ENCODE measurements around the gene STAC. TPM values are rescaled to one million over a fixed set of nuclear protein-coding genes. Genes with fewer than 3 reads are reported as not detected.

STAC gene
- polyA plus RNA-seq, 4 donors = 0.52 to 1.1 TPM; not detected in 2

GRCh38 chr3:36401056-36401455 lies 20.8 kb downstream of the STAC start:
- 68 to 80% (median 76%) methylated on average over 1 of the region's 1 CpG for WGBS, 3 donors
- no peaks in the 10 kb centered on the region for H3K9me3 ChIP-seq (ENCODE audit: control insufficient read depth in 2 of 2, insufficient read depth in 1 of 2, low read depth in 1 of 2, low read length in 1 of 2)
- no peaks in the 10 kb centered on the region for H3K4me1 ChIP-seq (ENCODE audit: control insufficient read depth in 3 of 3, insufficient read depth in 2 of 3, low read depth in 1 of 3, low read length in 2 of 3)
- H3K4me3 ChIP-seq (ENCODE audit: low read depth in 1 of 3, low read length in 3 of 3) = no peak overlapping the region
- no peaks in the 10 kb centered on the region for H3K36me3 ChIP-seq (ENCODE audit: control insufficient read depth in 3 of 3, insufficient read depth in 2 of 3, low read depth in 1 of 3, low read length in 3 of 3)
- DNase-seq (no peak), FAIRE-seq (no peak)
- no peaks in the 10 kb centered on the region for H3K27me3 ChIP-seq (ENCODE audit: control insufficient read depth in 3 of 3, insufficient read depth in 3 of 3, low read length in 3 of 3)
- no peak overlapping the region for H3K27ac ChIP-seq (ENCODE audit: low read depth in 1 of 3, low read length in 2 of 3)

- FAIRE-seq (no peak), DNase-seq (no peak)
- H3K36me3 ChIP-seq (ENCODE audit: control insufficient read depth in 3 of 3, insufficient read depth in 2 of 3, low read depth in 1 of 3, low read length in 3 of 3) = no peaks in the 10 kb centered on the region
These were observed 23.4 kb downstream of the STAC start for GRCh38 chr3:36403661-36404060.

DNA sequence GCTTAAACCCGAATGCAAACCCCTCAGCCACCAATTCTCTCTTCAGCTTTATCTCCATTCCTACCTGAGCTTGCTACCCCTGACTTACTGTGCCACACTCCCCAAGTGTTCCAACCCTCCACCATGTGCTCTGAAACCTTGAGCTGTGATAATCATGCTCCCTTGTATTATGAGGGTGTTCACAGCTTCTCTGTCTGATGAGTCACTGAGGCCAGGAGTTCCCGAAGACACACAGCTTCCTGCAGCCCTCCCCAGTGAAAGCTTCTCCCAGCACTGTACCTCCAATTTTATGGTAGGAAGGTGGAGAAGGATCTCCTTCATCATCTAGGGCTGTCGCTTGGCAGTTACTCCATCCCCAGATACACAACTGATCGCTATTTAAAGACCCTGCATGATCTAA lies 24.9 kb downstream of the STAC start:
- no peak for DNase-seq
- Histone ChIP-seq H3K27me3 (ENCODE audit: control insufficient read depth in 3 of 3, insufficient read depth in 3 of 3, low read length in 3 of 3) (no peaks in the 10 kb centered on the region), H3K9me3 (ENCODE audit: control insufficient read depth in 2 of 2, insufficient read depth in 1 of 2, low read depth in 1 of 2, low read length in 1 of 2) (no peaks in the 10 kb centered on the region), H3K27ac (ENCODE audit: low read depth in 1 of 3, low read length in 2 of 3) (no peak overlapping the region), H3K36me3 (ENCODE audit: control insufficient read depth in 3 of 3, insufficient read depth in 2 of 3, low read depth in 1 of 3, low read length in 3 of 3) (no peaks in the 10 kb centered on the region), H3K4me1 (ENCODE audit: control insufficient read depth in 3 of 3, insufficient read depth in 2 of 3, low read depth in 1 of 3, low read length in 2 of 3) (no peaks in the 10 kb centered on the region), H3K4me3 (ENCODE audit: low read depth in 1 of 3, low read length in 3 of 3) (no peak overlapping the region)
- 78 to 86% (median 78%) methylated on average over 4 of the region's 4 CpGs for WGBS, 3 donors
- no peak for FAIRE-seq

More at GRCh38 chr3:36403661-36404060, 23.4 kb downstream of the STAC start:
- Histone ChIP-seq H3K27me3 (ENCODE audit: control insufficient read depth in 3 of 3, insufficient read depth in 3 of 3, low read length in 3 of 3) (no peaks in the 10 kb centered on the region), H3K4me1 (ENCODE audit: control insufficient read depth in 3 of 3, insufficient read depth in 2 of 3, low read depth in 1 of 3, low read length in 2 of 3) (no peaks in the 10 kb centered on the region), H3K9me3 (ENCODE audit: control insufficient read depth in 2 of 2, insufficient read depth in 1 of 2, low read depth in 1 of 2, low read length in 1 of 2) (no peaks in the 10 kb centered on the region), H3K4me3 (ENCODE audit: low read depth in 1 of 3, low read length in 3 of 3) (no peak overlapping the region), H3K27ac (ENCODE audit: low read depth in 1 of 3, low read length in 2 of 3) (no peak overlapping the region)

DNA sequence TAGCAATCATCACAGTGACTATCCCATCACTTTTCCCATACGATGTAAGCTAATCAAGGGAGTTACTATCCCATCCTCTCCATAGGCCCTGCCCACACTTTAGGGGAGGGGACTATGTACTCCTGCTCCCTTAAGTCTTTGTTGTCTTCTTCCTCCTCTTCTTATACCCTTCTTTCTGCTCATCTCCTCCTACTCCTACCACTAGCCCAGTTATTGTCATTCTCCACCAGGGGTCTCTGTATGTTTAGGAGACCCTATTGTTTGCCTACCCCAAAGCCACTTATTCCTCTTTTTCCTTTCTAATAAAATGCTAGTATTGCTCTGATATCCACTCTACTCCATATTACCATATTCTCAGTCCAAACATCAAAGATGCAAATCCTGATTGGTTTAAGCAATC lies 27.8 kb downstream of the STAC start:
- FAIRE-seq (no peak), DNase-seq (no peak)
- H3K4me3 ChIP-seq (ENCODE audit: low read depth in 1 of 3, low read length in 3 of 3) = no peak overlapping the region
- no peaks in the 10 kb centered on the region for H3K36me3 ChIP-seq (ENCODE audit: control insufficient read depth in 3 of 3, insufficient read depth in 2 of 3, low read depth in 1 of 3, low read length in 3 of 3)
- H3K9me3 ChIP-seq (ENCODE audit: control insufficient read depth in 2 of 2, insufficient read depth in 1 of 2, low read depth in 1 of 2, low read length in 1 of 2) = no peaks in the 10 kb centered on the region
- 57 to 85% (median 65%) methylated on average over 1 of the region's 1 CpG for WGBS, 3 donors
- no peaks in the 10 kb centered on the region for H3K4me1 ChIP-seq (ENCODE audit: control insufficient read depth in 3 of 3, insufficient read depth in 2 of 3, low read depth in 1 of 3, low read length in 2 of 3)
- no peaks in the 10 kb centered on the region for H3K27me3 ChIP-seq (ENCODE audit: control insufficient read depth in 3 of 3, insufficient read depth in 3 of 3, low read length in 3 of 3)
- no peak overlapping the region for H3K27ac ChIP-seq (ENCODE audit: low read depth in 1 of 3, low read length in 2 of 3)

- FAIRE-seq = no peak
- Histone ChIP-seq H3K36me3 (ENCODE audit: control insufficient read depth in 3 of 3, insufficient read depth in 2 of 3, low read depth in 1 of 3, low read length in 3 of 3) (no peaks in the 10 kb centered on the region), H3K9me3 (ENCODE audit: control insufficient read depth in 2 of 2, insufficient read depth in 1 of 2, low read depth in 1 of 2, low read length in 1 of 2) (no peaks in the 10 kb centered on the region), H3K4me3 (ENCODE audit: low read depth in 1 of 3, low read length in 3 of 3) (no peak overlapping the region), H3K27ac (ENCODE audit: low read depth in 1 of 3, low read length in 2 of 3) (no peak overlapping the region), H3K27me3 (ENCODE audit: control insufficient read depth in 3 of 3, insufficient read depth in 3 of 3, low read length in 3 of 3) (no peaks in the 10 kb centered on the region), H3K4me1 (ENCODE audit: control insufficient read depth in 3 of 3, insufficient read depth in 2 of 3, low read depth in 1 of 3, low read length in 2 of 3) (no peaks in the 10 kb centered on the region)
- no peak for DNase-seq
- 78 to 87% (median 86%) methylated on average over 2 of the region's 2 CpGs for WGBS, 3 donors
These were observed 29.6 kb downstream of the STAC start for GRCh38 chr3:36409862-36410261.

DNA sequence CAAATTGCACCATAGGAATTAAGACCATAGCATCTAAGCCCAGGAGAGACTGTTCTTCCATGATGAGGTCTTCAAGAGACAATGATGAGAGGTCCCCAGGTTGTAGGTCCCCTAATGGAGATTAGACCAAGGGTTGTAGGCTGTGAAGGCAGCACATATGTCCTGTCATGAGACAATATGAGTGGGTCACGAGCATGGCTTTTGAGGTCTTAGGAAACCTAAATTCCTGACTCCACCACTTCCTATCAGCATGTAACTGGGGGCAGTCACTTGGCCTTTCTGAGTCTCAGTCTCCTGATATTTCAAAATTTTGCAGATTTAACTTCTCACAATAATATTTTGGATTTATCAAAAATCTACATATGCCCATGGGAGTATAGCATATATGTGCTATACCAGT lies 31.3 kb downstream of the STAC start:
- WGBS, 3 donors = 43 to 71% (median 60%) methylated on average over 1 of the region's 1 CpG
- Histone ChIP-seq H3K27ac (ENCODE audit: low read depth in 1 of 3, low read length in 2 of 3) (no peak overlapping the region), H3K4me3 (ENCODE audit: low read depth in 1 of 3, low read length in 3 of 3) (no peak overlapping the region), H3K9me3 (ENCODE audit: control insufficient read depth in 2 of 2, insufficient read depth in 1 of 2, low read depth in 1 of 2, low read length in 1 of 2) (peaks cover 0 to 12% of the 10 kb centered on the region in 2 donors), H3K4me1 (ENCODE audit: control insufficient read depth in 3 of 3, insufficient read depth in 2 of 3, low read depth in 1 of 3, low read length in 2 of 3) (no peaks in the 10 kb centered on the region), H3K36me3 (ENCODE audit: control insufficient read depth in 3 of 3, insufficient read depth in 2 of 3, low read depth in 1 of 3, low read length in 3 of 3) (no peaks in the 10 kb centered on the region), H3K27me3 (ENCODE audit: control insufficient read depth in 3 of 3, insufficient read depth in 3 of 3, low read length in 3 of 3) (no peaks in the 10 kb centered on the region)
- FAIRE-seq (no peak), DNase-seq (no peak)

DNA sequence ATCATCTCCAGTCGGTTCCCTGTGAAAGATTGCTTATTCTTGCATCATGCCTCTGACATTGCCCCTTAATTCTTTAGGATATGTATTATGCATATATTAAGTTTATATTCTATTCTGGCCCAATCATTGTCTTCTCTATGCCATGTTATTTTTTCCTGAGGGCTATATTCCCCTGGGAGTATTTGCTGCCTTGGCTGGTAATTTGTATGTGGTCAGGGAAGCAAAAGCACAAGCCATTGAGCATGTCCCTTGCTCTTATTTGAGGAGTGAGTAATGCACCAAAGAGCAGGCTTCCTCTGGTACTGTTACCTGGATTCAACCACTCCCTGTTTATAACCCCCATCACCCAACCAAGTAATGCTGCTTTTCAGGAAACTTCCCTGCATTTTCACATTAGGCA lies 36.3 kb downstream of the STAC start:
- H3K36me3 ChIP-seq (ENCODE audit: control insufficient read depth in 3 of 3, insufficient read depth in 2 of 3, low read depth in 1 of 3, low read length in 3 of 3) = no peaks in the 10 kb centered on the region
- WGBS, 3 donors = 0 to 85% (median 82%) methylated on average over 1 of the region's 1 CpG
- no peaks in the 10 kb centered on the region for H3K4me1 ChIP-seq (ENCODE audit: control insufficient read depth in 3 of 3, insufficient read depth in 2 of 3, low read depth in 1 of 3, low read length in 2 of 3)
- DNase-seq (no peak), FAIRE-seq (no peak)
- H3K27me3 ChIP-seq (ENCODE audit: control insufficient read depth in 3 of 3, insufficient read depth in 3 of 3, low read length in 3 of 3) = no peaks in the 10 kb centered on the region
- no peak overlapping the region for H3K4me3 ChIP-seq (ENCODE audit: low read depth in 1 of 3, low read length in 3 of 3)
- no peak overlapping the region for H3K27ac ChIP-seq (ENCODE audit: low read depth in 1 of 3, low read length in 2 of 3)
- peaks cover 0 to 14% of the 10 kb centered on the region in 2 donors for H3K9me3 ChIP-seq (ENCODE audit: control insufficient read depth in 2 of 2, insufficient read depth in 1 of 2, low read depth in 1 of 2, low read length in 1 of 2)

DNA sequence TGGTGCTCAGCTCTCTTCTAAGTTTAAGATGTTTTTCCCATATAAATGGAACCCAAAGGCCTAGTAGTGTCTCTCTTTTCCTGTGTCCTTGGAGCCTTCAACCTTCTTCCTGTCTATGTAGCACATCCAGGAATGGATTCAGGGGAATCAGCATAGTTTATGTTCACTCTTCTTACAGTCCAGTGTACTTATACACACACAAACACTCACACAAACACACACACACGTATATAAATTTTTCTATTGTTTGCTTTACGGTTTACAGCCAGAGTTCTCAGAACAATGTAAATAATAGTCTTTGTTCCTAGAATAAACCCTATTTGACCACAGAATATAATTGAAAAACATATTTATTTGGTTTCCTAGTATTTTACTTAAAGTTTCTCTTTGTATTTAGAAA lies 36.9 kb downstream of the STAC start:
- DNase-seq (no peak), FAIRE-seq (no peak)
- Histone ChIP-seq H3K27me3 (ENCODE audit: control insufficient read depth in 3 of 3, insufficient read depth in 3 of 3, low read length in 3 of 3) (no peaks in the 10 kb centered on the region), H3K36me3 (ENCODE audit: control insufficient read depth in 3 of 3, insufficient read depth in 2 of 3, low read depth in 1 of 3, low read length in 3 of 3) (no peaks in the 10 kb centered on the region), H3K9me3 (ENCODE audit: control insufficient read depth in 2 of 2, insufficient read depth in 1 of 2, low read depth in 1 of 2, low read length in 1 of 2) (peaks cover 0 to 14% of the 10 kb centered on the region in 2 donors), H3K27ac (ENCODE audit: low read depth in 1 of 3, low read length in 2 of 3) (no peak overlapping the region), H3K4me1 (ENCODE audit: control insufficient read depth in 3 of 3, insufficient read depth in 2 of 3, low read depth in 1 of 3, low read length in 2 of 3) (no peaks in the 10 kb centered on the region), H3K4me3 (ENCODE audit: low read depth in 1 of 3, low read length in 3 of 3) (no peak overlapping the region)
- 66 to 79% (median 74%) methylated on average over 2 of the region's 2 CpGs for WGBS, 3 donors

DNA sequence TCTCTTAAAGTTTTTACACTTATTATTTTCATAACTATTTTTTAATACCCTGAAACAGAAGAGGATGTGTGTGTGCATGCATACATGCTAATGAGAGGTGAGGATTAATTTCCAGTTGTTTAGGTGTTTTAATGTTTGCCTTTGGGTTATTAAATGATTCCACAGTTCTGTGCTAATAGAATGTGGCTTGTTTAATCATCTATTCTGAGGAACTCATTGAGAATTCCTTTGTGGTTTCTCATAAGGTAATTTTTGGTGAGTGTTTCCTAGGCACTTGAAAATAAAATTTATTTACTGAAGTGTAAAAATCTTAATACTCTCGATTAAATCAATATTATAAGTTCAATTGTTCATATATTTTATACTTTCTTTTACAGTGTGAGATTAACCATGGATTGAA lies 38.0 kb downstream of the STAC start:
- DNase-seq = no peak
- 77 to 85% (median 78%) methylated on average over 1 of the region's 1 CpG for WGBS, 3 donors
- no peaks in the 10 kb centered on the region for H3K36me3 ChIP-seq (ENCODE audit: control insufficient read depth in 3 of 3, insufficient read depth in 2 of 3, low read depth in 1 of 3, low read length in 3 of 3)
- H3K4me3 ChIP-seq (ENCODE audit: low read depth in 1 of 3, low read length in 3 of 3) = no peak overlapping the region
- H3K9me3 ChIP-seq (ENCODE audit: control insufficient read depth in 2 of 2, insufficient read depth in 1 of 2, low read depth in 1 of 2, low read length in 1 of 2) = peaks cover 0 to 14% of the 10 kb centered on the region in 2 donors
- no peak overlapping the region for H3K27ac ChIP-seq (ENCODE audit: low read depth in 1 of 3, low read length in 2 of 3)
- no peaks in the 10 kb centered on the region for H3K27me3 ChIP-seq (ENCODE audit: control insufficient read depth in 3 of 3, insufficient read depth in 3 of 3, low read length in 3 of 3)
- H3K4me1 ChIP-seq (ENCODE audit: control insufficient read depth in 3 of 3, insufficient read depth in 2 of 3, low read depth in 1 of 3, low read length in 2 of 3) = no peaks in the 10 kb centered on the region
- no peak for FAIRE-seq
